Islet precursor cell (in vitro differentiated cells): ENCODE data around the gene CPE.
"Not testable (repeated sequence)": the region's sequence is repeated elsewhere in the genome, so short reads cannot be mapped to it uniquely, and the experiment has no call there.

Experiments used
- DNase-seq: peaks from one replicate; pipeline ENCODE4 v3.0.0-alpha.2; 2018

Gene CPE

DNA sequence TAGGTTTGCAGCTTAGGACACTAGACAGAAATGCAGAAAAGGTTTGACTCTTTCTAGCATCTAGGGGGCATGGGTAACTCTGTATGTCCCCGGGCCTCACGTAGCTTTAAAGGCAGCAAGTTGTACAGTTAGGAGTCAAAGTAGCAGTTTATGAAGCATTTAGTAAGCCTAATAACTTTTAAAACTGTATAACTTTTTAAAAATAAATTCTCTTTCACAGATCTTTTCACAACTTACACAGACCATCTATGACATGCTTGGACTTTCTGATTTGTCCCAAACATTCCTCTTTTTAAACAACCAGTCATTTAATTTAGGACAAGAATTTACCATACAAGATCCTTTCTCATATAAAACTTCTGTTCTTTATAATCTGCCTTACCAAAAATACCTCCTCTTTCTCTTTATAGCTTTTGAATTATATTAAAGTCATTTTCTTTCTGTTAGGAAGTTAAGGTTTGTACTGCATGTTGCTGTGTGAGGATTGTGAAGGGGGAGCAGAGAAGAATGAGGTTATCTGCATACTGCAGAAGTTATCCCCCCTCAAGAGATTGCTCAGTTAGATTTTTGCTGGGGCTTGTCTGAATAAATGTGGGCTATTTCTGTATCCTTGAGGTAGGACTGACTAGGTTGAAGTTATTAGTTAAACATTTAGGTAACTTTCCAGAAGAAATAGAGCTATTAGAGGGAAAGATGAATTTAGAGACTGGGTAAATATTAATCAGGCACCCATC, 94.3 kb downstream of the CPE start:
- no peak for DNase-seq

DNA sequence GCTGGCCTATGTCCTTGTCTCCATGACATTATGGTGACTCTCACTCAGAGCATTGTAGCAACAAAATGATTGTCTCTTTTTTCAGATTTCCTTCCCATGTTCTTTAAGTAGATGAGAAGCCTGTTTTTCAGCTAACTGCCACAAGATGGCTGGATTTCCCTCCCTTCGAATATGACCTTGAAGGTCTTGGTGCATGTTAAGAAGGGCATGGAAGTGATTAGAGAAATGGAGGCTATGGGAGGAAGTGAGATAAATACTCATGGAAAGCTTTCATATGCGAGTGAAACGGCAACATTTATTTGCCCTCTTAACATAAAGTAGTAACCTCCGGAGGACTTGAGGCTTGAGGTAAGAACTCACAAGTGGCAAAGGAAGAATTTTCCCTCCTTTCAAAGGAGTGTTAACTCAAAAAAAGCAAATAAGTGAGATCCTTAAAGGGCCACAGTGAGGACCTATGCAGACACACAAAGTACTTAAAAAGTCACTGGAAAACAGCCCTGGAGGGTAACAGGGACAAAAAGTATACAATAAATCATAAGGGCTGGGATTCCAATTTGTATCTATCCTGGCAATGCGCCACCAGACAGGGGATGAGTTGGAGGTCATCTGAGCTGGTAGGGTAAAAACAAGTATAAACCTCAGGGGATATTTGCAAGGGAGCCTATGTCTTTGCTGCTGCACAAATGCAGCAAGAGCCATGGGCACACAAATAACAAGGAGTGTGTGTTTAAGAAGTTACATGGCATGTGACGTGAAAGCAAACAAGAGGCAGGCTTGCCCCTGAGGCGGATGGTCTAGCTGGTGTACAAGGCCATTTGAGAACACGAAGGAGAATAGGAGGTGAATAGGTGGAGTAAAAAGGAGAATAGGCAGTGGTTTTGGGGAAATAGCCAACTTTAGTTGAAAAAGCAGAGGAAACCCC, 96.2 kb downstream of the CPE start:
- DNase-seq, result no peak

DNA sequence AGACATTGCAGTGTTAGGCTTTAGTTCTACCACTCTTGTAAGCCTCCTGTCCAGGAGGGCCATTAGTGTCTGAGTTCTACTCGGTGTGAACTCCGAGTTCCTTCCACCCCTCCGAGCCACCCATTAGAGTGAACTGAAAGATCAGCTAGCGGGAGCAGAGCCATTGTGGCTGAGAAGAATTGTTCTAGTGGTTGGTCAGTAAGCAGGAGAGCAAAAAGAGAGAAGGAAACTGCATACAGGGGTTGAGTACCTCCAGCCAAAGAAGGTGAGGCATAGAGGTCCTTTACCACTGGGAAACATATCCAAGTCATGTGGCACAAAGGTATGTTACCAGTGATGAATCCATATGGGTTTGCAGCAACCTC, 96.9 kb downstream of the CPE start:
- DNase-seq, result no peak

DNA sequence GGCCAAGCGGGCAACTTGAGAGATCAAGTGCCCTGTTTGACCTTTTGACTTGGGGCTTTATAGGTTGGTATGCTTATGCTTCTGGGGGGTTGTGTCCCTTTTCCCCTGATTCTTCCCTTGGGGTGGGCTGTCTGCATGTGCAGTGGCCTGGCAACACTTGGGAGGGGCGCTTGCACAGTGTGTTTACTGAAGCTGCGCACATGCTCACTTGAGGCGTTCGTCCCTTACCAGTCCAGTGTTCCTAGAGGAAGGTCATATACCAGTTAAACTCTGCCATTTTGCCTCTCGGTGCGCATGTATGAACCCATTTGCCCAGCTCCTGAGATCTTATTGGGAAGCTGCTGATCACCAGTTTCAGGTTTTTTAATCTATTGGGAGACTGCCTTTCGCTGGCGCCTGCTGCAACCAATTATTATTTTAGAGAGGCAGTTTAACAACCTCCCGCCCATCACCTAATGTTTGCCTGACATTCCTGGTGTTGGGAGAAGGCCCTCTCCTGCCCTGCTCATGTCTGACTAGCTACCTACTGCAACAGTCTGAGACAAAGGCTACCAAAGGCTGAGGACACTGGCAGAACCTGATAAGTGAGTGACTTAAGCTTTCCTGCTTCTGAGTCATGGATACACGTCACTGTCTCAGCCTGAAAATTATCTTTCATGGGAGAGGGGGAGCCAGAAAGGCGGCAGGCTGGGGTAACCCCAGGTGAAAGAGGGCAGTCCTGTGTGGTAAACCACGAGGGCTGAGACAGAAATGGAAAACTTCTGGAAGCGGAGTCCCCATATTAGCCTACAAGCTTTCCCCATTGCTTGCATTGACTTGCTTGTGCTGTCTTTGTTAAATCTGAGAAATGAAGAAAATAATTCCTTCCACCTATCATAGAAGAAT, 97.6 kb downstream of the CPE start:
- peak; percentile 62 for DNase-seq

DNA sequence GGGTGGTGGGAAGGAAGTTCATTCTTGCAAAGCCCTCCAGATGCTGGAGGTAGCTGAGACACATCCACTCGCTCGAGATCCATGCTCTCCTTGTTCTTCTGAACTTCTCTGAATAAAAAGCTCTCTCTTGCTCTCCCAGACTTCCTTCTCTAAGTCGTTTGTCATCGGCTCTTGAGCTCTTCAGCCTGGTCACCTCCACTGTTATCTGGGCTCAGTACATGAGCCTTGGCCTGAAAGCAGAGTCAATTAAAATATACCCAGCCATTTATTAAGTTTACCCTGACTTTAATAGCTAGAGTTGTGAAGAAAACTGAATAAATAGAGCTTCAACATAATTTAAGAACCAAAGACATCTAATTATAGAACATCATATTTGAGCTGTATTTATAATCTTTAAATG, 99.0 kb downstream of the CPE start:
- no peak for DNase-seq

DNA sequence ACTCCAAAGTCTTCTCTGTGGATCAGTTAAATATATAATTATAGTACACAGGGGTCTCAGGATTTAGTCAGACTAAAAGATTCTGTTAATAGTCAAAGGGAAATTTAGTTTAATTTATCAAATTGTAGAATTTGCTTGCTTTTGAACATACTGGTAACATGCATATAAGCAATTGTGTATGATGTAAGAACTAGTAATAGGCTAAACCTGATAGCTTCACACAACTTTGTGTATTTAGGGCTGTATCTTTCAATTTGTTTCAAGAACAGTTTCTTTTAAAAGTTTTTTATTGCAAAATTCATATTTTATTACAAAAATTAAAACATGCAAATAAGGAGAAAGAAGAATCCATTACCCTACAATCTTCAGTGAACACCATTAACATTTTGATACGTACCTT, 99.5 kb downstream of the CPE start:
- no peak for DNase-seq

DNA sequence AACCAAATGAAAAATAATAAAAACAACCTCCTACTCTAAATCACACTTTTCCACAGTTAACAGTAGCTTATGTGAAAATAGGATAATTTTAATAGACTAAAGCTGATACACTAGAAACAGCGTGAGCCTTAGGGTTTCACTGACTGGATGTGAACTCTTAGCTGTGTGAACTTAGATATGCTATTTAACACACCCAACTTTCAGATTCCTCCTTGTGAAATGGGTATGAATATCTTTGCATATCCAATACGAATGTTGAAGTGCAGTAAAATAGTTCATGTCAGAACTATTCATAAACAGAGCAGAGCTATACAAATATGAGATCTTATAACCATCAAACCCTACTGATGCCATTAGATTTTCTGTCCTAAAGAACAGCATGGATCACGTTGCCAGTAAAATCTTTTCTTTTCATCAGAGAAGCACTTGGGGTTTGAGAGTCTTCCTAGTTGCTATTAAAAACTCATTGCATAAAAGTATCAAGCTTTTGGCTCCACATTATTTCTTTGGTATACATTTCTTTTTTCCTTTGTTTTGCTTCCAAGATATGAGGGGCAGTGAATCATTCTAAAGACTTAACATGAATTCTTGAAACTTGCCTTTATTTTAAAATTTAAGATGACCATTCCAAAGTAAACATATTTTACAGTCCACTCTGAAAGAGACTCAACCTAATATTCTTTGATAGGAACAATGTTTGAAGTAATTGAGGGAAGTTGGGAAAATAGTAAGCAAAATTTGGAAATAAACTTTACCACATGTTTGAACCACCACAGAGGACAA, 102.4 kb downstream of the CPE start:
- no peak for DNase-seq

DNA sequence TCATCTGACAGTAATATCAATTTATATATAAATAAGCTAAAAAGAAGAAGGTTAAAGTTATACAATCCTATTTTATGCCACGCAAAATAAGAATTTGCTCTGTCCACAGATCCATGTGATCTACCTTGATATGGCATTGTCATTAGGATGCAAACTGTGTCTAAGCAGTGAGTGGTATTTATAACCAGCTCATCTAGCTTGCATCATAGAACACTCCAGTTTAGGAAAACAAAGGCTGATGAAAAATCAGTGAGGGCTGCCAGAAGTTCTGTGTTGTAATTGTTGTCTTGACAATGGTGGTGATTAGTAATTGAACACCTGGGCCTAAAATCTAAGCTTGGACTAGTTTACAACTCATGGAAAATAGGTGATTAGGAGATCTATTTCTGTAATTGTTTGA, 111.0 kb downstream of the CPE start:
- DNase-seq, result no peak

DNA sequence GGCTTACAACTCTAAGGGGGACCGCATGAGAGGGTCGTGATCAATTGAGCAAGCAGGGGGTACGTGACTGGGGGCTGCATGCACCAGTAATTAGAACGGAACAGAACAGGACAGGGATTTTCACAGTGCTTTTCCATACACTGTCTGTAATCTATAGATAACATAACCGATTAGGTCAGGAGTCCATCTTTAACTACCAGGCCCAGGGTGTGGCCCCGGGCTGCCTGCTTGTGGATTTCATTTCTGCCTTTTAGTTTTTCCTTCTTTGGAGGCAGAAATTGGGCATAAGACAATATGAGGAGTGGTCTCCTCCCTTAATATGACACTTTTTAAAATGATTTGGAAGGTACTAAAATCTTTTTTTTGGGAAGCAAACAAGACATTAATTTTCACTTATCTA, 113.8 kb downstream of the CPE start:
- DNase-seq, result not testable (repeated sequence)

DNA sequence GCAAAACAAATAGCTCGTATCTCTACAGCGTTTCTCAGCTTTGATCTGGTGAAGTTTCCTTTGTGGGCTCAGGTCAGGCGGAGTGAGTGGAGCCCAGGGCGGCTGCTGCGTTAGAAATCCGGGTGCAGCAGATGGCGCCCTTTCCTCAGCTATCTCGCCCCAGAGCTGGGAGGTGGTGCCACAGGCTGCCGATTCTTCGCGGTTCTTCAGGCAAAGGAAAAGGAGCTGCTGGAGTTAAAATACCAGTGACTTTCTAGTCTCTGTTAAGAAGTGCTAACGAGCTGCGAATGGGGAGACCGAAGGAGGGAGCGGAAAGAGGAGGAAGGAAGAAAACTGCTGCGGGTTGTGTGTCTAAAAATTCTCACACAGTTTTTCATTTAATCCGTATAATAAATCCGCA, 114.6 kb downstream of the CPE start:
- peak; percentile 90 for DNase-seq

DNA sequence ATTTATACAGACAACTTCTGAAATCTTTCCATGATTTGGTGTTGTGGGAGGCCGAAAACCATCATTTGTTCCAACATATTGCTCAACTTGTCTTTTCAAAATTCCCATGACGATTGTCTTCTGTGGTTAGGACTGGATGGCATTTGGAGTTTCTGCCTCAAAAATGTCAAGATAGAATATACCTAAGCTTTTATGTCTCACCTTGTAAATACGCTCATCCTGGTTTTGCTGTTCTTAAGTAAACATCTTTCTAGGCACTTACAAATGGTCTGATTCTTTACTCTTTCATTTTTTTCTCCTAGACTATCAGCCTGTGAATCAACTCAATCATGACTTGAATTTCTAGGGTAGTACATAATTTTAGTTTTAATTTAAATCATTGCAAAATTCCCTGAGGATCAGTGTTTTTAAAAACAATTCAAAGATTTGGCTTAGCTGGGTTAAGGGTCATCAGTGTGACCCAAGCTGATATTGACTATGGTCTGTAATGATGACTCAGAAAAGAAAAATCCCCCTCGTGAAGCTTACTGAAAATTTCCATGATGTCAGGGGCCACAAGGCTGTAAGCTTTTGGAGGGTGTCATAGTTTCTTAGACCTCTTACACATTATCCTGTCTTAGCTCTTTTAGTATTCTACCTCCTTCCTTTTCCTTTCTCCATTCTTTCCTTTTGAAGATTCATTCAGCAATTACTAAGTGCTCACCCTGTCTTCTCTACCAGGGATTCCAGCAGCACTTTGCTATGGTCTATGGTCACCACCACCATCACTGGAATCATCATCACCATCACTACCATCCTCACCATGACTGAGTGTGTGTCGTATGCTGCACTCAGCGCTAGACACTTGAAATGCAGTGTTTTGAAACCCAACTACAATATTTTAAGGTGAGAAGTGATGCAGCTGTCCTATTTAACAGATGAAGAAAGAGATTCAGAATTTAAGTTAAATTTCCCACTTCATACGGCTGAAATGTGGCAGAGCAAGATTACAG, 124.4 kb downstream of the CPE start:
- no peak for DNase-seq

DNA sequence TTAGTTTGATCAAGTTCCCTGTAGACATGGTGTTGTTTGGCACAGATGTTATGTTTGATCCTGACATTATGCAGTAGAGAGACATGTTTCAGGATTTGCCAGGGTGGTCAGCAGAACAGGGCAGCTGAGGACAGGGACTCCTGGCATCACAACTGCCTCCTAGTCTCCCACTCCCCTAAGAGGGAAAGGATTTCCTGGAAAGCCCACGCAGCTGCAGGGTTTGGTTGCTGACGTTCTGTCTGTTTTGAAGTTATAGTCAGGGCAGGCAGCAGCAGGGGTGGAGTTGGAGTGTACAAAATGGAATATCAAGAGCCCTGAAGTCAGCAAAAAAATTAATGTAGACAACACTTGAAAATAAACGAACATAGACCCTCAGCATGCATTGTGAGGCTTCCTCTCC, 125.4 kb downstream of the CPE start:
- DNase-seq, result no peak

DNA sequence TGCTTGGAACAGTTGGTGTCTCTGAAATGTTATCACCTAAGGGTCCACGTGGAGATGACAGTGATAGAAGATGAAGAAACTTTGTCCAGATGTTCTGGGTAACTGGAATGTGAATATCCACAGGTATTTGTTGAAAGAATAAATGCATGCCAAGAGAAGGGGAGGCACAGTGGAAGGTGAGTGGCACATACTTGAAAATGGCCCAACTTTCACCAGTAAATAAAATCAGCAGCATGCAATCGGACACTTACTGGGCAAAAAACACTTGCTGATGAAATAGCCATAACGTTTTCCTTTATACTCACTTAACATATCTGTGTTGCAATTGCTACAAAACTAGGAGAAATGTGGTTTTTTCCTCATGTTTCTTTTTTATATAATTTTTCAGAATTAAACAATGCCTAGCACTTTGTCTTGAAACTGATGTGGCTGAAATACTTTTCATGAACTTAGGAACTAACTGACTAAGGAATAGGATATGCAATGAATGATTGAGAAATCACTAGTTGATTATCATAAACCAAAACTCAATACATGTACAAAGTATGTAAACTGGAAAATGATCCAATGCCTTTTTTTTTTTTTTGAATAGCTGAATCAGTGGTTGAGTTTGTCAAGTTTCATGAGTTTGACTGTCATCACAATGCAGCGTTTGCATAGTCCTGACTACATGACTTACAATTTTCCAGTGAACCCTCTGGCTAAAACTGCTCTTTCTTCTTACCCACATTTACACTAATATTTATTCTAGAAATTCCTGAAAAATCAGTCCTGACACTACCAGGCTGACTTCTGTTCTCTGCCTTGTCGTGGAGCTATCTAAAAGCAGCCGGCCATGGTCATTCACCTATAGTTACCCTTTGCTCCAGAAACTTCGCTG, 127.4 kb downstream of the CPE start:
- DNase-seq, result no peak

DNA sequence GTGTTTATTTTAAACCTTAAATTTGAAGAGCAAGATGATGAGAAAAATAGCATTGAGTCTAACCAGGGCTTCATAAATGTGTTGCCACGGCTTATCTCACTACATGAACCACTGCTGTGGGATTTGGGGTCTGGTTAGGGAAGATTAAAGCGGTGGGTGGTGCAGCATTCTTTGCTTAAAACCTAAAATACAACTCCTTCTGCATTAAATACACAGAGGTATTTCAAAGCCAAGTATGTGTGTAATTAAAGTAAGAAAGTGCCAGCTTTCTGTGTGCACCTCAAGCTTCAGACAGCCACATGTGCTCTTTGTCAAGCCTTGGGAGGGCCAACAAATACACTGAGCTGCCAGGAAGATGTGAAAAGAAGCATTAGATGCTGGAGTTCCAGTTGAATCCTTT, 128.0 kb downstream of the CPE start:
- no peak for DNase-seq

DNA sequence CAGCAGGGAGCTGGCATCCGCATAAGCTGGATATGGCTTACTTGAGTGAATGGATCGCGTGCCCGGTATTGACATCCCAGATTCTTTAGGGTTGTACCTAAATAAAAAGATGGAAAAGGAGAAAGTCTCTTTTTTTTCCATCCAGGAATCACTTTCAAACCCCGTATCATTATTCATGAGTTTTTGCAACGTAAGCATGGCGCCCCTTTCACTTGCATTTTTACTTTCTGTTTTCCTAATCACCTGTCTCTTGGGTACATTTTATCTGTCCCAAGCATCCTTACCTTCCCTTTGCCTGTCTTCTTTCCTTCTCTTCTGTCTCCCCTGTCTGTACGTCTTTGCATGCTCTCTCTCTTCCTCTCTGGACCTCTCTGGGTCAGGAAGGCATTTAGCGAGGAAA, 128.6 kb downstream of the CPE start:
- DNase-seq, result no peak

DNA sequence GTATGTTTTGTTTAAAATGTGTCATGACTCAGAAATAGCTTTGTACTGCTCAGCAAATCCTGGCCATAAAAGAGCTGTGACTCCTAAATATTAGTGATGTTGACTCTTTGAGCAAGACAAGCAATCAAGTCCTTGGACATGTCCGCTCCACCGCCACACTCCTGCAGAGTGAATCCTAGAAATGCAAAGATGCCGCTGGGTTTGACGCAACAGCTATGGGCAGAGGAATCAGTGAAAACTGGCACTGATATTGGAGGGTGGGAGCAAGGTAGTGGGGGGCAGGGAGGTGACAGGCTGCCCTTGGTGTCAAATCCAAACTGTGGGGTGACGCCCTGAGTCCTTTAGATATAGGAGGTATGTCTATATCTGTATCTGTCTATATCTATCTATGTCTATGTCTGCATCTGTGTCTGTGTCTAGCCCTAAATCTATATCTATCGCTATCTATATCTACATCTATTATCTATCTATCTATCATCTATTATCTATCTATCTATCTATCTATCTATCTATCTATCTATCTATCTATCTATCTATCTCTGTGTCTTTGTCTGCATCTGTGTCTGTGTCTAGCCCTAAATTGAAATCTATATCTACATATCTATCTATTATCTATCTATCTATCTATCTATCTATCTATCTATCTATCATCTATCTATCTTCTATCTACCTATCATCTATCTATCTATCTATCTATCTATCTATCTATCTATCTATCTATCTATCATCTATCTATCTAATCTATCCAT, 129.7 kb downstream of the CPE start:
- no peak for DNase-seq

DNA sequence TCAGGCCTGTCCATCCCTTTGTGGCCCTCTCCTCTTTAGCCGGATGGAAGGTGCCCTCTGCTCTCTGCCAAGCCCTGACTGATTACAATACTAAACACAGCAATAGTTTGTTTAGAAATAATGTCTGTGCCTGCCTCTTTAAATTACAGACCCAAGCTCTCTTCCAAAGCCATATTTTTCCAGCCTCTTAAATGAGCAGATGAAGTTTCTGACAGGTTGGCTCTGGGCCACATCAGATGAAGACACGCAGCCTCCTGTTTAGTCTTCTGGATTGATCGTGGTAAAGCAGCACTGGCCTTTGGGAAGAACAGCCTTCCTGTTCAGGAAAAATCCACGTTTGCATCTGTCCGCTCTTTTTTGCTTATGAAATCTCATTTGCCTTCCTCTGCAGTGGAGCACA, 133.6 kb downstream of the CPE start:
- no peak for DNase-seq

DNA sequence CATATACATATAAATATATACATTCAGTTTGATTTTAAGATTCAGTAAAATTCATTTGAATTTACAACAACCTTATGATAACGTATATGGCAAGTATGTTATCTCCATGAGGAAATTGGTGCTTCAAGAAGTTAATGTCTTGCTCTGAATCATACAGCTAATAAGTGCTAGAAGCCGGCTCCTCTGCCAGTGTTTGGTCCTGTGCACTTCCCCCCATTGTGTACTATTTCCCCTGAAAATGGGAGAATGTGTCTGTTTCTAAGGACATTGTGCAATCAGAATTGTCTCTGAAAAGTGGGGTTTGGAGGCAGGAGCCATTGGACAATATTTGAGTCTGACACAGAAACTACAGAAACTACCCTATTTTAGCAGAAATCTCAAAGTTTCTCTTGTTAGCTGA, 135.9 kb downstream of the CPE start:
- no peak for DNase-seq

DNA sequence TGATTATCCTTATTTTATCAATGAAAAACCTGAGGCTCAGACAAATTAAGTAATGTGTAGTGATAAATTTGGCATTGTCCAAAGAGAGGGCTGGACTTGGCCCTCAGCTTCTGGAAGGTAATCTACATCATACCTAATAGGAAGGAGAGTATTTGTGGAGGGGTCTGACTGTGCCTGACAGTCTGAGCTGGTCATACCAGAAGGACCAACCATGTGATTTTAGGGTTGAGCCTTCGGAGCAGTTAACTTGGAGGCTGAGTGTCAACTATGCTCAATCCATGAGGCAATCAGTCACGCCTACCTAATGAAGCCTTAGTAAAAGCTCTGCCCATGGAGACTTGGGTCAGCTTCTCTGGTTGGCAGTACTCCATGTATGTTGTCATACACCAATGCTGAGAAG, 136.4 kb downstream of the CPE start:
- DNase-seq, result no peak
